GM12801 (cell line): ENCODE data around the gene KAT2A.

Experiments
- CTCF ChIP-seq: IDR thresholded peaks from one replicate; pipeline ENCODE4 v1.5.1; 2011; ENCODE audit warnings: control low read depth; ENCODE audit not compliant: insufficient read length; ENCODE audit errors: extremely low read depth

The KAT2A gene

DNA sequence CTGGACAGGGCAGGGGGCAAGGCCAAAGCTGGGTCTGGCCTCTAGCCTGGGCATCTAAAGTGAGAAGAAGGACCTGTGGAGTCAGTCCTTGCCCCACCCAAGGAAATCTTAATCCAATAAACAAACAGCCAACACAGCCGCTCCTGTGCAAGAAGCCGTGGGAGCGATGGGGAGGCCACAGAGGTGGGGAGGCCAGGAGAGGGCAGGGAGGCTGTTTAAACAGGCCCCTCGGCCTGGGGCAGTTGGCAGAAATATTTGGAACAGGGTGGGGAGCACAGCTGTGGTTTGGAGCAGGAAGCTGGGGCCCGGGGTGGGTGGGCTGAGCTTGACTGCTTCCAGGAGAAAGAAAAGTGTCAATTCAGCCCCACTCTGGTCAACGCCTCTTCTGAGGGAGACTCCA is 28.2 kb downstream of the KAT2A start:
- no peak for TF ChIP-seq CTCF

GRCh38 chr17:42090964-42091790 is 30.0 kb downstream of the KAT2A start:
- no peak for TF ChIP-seq CTCF

- TF ChIP-seq CTCF, result no peak
Measured at GRCh38 chr17:42088736-42089135, 32.4 kb downstream of the KAT2A start.

GRCh38 chr17:42087736-42088705 is 33.1 kb downstream of the KAT2A start:
- TF ChIP-seq CTCF, result no peak

GRCh38 chr17:42087042-42087701 is 34.0 kb downstream of the KAT2A start:
- no peak for TF ChIP-seq CTCF

DNA sequence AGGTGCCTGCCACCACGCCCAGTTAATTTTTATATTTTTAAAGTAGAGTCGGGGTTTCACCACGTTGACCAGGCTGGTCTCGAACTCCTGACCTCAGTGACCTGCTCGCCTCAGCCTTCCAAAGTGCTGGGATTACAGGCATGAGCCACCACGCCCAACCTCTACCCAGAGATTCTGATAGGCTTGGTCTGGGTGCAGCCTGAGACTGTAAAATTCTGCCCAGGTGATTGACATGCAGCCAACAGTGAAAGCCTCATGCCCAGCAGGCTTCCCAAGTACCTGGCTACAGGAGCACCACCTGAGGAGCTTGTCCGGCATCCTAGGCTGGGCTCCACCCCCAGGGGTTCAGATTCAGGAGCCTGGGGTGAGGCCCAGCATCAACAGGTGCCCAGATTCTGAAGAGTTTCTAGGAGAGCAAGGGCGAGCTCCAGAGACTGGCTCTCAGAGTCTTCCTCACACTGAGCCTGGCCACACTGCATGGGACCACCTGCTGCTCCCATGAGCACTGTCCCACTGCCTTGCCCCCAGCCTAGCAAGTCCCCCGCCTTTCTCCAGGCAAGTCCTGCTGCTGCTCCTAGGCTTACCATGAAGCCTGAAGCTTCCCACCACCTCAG is 39.5 kb downstream of the KAT2A start:
- TF ChIP-seq CTCF, result no peak
